Kidney (tissue), 14 donors: ENCODE measurements around the gene EP400. TPM values are rescaled to one million over a fixed set of nuclear protein-coding genes. Genes with fewer than 3 reads are reported as not detected.

ENCODE experiments used
- DNase-seq, 5 donors: peaks; one replicate each; pipeline ENCODE4 v3.0.0-alpha.2; 2013 to 2020
- FAIRE-seq: peaks from 2 replicates; lab custom pipeline; 2012; peaks lifted over from hg19 to GRCh38; lab: Jason Lieb, UNC
- H3K27ac ChIP-seq, 2 donors: one replicate each; pipeline ENCODE4 v1.7.0; 2013; ENCODE audit warnings: low read depth in 2 of 2, low read length in 2 of 2, inconsistent platforms in 1 of 2
- H3K27me3 ChIP-seq: one replicate; pipeline ENCODE4 v1.7.1; 2013; ENCODE audit warnings: low read length, inconsistent platforms; ENCODE audit not compliant: control insufficient read depth, insufficient read depth
- H3K36me3 ChIP-seq, 3 donors: one replicate each; pipeline versions ENCODE4 v1.7.0 to v1.7.1; 2013; ENCODE audit warnings: low read length in 3 of 3, control low read depth in 1 of 3, inconsistent platforms in 1 of 3; ENCODE audit not compliant: insufficient read depth in 3 of 3, control insufficient read depth in 2 of 3
- H3K4me1 ChIP-seq, 3 donors: one replicate each; pipeline versions ENCODE4 v1.7.0 to v1.7.1; 2013; ENCODE audit warnings: low read length in 3 of 3, inconsistent platforms in 1 of 3, low read depth in 1 of 3; ENCODE audit not compliant: control insufficient read depth in 2 of 3, insufficient read depth in 2 of 3
- H3K4me3 ChIP-seq, 3 donors: one replicate each; pipeline versions ENCODE4 v1.7.0 to v1.8.1; 2013; ENCODE audit warnings: low read length in 3 of 3, control low read depth in 1 of 3, inconsistent platforms in 1 of 3
- H3K9ac ChIP-seq, 3 donors: one replicate each; pipeline versions ENCODE4 v1.7.0 to v1.7.1; 2013; ENCODE audit warnings: low read length in 3 of 3, control low read depth in 1 of 3, inconsistent platforms in 1 of 3
- H3K9me3 ChIP-seq, 3 donors: one replicate each; pipeline versions ENCODE4 v1.7.0 to v1.7.1; 2013; ENCODE audit warnings: low read length in 3 of 3, control low read depth in 1 of 3, inconsistent platforms in 1 of 3; ENCODE audit not compliant: control insufficient read depth in 2 of 3, insufficient read depth in 1 of 3
- CTCF ChIP-seq: IDR thresholded peaks from 3 replicates; pipeline ENCODE4 v1.5.1; 2012; ENCODE audit warnings: mild to moderate bottlenecking, moderate library complexity, borderline replicate concordance; ENCODE audit not compliant: insufficient read depth; ENCODE audit errors: extremely low read depth
- intact Hi-C: fragments of 100-400 bp; cut with DNase I; formaldehyde crosslinking; loops from one replicate; pipeline ENCODE4 v1.11.1; 2022
- polyA plus RNA-seq: library from polyadenylated mRNA; stranded (reverse); fragments of 350-450 nt; fragmentation: Illumina TruSeq; extraction: RNeasy Lipid Tissue Mini Kit (QIAGEN cat#74804); gene quantifications from one replicate; pipeline ENCODE4 v1.2.3, GENCODE V29; 2014; ENCODE audit warnings: low read depth, low replicate concordance; ENCODE audit not compliant: insufficient read depth
- total RNA-seq: library from RNA; stranded (reverse); fragmentation: NEBNext Ultra II Directional; extraction: Animal tissue kit (Norgen Biotek cat#: 25700); gene quantifications from one replicate; pipeline ENCODE4 v1.2.1, GENCODE V29; 2021
- donor health status: control.
- donor health status: control.
- donor health status: control.
- donor health status: control.
- donor health status: control.
- donor health status: DM: yes; HTN: yes; CAD: no.
- donor health status: Normal renal cell carcinoma (clear cell type).

Gene EP400
- total and polyA plus RNA-seq, 2 donors from 2014 or later, result 7.5 to 44.7 TPM

DNA sequence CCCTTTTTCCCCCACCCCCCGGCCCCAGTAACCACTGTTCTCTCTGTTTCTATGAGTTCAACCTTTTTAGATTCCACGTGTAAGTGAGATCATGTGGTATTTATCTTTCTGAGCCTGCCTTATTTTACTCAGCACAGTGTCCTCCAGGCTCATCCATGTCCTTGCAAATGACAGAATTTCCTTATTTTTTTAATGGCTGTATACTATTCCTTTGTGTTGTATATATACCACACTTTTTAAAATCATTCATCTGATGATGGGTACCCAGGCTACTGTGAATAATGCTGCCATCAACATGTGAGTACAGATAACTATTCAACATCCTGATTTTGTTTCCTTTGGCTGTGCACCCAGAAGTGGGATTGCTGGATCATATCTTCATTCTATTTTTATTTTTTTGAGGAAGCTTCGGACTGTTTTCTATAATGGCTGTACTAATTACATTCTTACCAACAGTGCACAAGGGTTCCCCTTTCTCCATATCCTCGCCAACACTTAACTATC, 139.7 kb downstream of the EP400 start:
- no peaks in the 10 kb centered on the region for H3K27me3 ChIP-seq
- FAIRE-seq (no peak), DNase-seq (no peak)
- H3K4me3 ChIP-seq, result no peak overlapping the region
- H3K9me3 ChIP-seq, result no peaks in the 10 kb centered on the region
- no peak overlapping the region for H3K27ac ChIP-seq
- H3K9ac ChIP-seq, result no peak overlapping the region
- peaks cover 0 to 8% (median 0%) of the 10 kb centered on the region in 3 donors for H3K4me1 ChIP-seq
- H3K36me3 ChIP-seq, result peaks cover 0 to 4% (median 0%) of the 10 kb centered on the region in 3 donors
- intact Hi-C loops, result no loop called here
- no peak for TF ChIP-seq CTCF

- no peaks in the 10 kb centered on the region for H3K9me3 ChIP-seq
- intact Hi-C loops, result no loop called here
- TF ChIP-seq CTCF, result no peak
- H3K36me3 ChIP-seq, result peaks cover 0 to 4% (median 0%) of the 10 kb centered on the region in 3 donors
- no peak overlapping the region for H3K27ac ChIP-seq
- H3K9ac ChIP-seq, result no peak overlapping the region
- H3K4me1 ChIP-seq, result no peaks in the 10 kb centered on the region
- DNase-seq, result no peak
- FAIRE-seq, result no peak
- no peak overlapping the region for H3K4me3 ChIP-seq
- no peaks in the 10 kb centered on the region for H3K27me3 ChIP-seq
Measured at GRCh38 chr12:132094269-132094891, 144.6 kb downstream of the EP400 start.

DNA sequence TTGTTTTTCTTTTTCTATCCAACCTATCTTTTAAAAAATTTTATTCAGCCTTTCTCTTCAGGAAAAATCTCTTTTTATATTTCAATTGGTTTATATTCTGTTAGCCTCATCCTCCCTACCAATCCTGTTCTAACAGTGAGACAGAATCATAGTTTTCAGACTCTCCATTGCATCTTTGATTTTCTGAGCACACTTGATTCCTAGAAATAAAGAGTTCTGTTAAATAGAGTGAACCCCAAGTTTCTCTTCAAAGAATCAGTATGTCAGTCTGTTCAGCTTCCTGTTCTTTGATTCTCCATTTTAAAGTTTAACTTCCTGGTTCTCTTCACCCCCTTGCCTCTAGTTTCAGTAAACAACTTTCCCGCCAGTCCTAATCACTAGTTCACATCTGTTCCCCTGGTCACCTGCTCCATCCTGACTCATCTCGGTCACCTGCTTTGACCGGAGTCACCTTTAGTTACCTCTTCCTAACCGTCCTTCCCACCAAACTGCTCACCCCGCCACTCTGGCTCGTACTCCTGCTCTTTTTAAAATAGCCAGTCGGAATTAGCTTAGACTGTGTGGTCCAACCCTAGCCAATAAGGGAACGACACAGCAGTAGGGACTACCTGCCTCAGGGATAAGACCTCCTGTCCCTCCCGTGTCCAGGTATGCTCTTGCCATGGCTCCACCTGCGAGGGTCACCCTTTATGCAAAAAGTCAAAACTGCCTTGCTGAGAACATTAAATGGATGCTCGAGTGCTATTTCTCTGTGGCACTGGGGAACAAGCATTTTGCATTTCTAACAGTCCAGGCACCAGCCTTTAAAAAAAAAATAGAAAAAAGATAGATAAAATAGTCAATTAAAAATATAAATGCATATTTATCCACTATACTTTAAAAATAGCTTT, 146.0 kb downstream of the EP400 start:
- Histone ChIP-seq H3K36me3 (peaks cover 0 to 4% (median 0%) of the 10 kb centered on the region in 3 donors), H3K4me3 (no peak overlapping the region), H3K9me3 (no peaks in the 10 kb centered on the region), H3K4me1 (no peaks in the 10 kb centered on the region), H3K27ac (no peak overlapping the region), H3K9ac (no peak overlapping the region), H3K27me3 (no peaks in the 10 kb centered on the region)
- intact Hi-C loops, result no loop called here
- FAIRE-seq, result no peak
- TF ChIP-seq CTCF, result no peak
- no peak for DNase-seq
